Neural cell (in vitro differentiated cells): ENCODE data around the gene NRCAM.

Experiments
- EP300 ChIP-seq: fragments of 450-650 bp; conservative IDR thresholded peaks from 2 replicates; pipeline ENCODE4 v1.6.1; 2014; ENCODE audit warnings: antibody characterized with exemption, mild to moderate bottlenecking, moderate library complexity; ENCODE audit not compliant: poor library complexity, severe bottlenecking
- POLR2AphosphoS5 ChIP-seq: IDR thresholded peaks from 2 replicates; pipeline ENCODE4 v1.6.1; 2012
- SMC3 ChIP-seq: fragments of 450-650 bp; conservative IDR thresholded peaks from 2 replicates; pipeline ENCODE4 v1.6.1; 2014; ENCODE audit warnings: antibody characterized with exemption, mild to moderate bottlenecking, moderate library complexity; ENCODE audit not compliant: poor library complexity
- TF ChIP-seq, protein P1 (sequence below): fragments of 450-650 bp; IDR thresholded peaks from 2 replicates; pipeline ENCODE4 v1.5.1; 2014; ENCODE audit warnings: antibody characterized with exemption, mild to moderate bottlenecking, moderate library complexity; ENCODE audit not compliant: poor library complexity, severe bottlenecking

DNA sequence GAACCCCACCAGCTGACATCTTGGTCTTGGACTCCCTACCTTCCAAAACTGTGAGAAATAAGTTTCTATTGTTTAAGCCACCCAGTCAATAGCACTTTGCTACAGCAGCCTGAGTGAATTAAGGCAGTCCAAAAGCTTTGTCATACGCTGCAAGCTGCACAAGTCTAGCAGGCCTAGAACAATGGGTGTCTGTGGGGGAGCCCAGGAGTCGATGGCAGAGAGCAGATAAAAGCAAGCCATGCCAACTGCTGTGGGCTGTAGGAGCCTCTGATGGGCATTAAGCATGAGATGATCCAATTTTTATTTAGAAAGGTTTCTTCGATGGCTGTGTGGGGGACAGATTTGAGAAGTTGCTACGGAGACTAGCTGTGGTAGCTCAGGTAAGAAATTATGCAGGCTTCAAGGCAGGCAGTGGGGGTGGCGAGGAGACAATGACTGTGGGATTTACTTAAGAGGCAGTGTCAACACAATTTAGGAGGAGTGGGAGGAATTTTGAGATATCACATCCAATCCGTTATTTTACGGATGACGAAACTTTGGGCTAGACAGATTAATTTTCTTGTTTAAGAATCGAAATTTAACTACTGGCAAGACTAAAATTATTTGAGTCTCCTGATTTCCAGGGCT lies 110.4 kb downstream of the NRCAM start:
- TF ChIP-seq, protein P1, sequence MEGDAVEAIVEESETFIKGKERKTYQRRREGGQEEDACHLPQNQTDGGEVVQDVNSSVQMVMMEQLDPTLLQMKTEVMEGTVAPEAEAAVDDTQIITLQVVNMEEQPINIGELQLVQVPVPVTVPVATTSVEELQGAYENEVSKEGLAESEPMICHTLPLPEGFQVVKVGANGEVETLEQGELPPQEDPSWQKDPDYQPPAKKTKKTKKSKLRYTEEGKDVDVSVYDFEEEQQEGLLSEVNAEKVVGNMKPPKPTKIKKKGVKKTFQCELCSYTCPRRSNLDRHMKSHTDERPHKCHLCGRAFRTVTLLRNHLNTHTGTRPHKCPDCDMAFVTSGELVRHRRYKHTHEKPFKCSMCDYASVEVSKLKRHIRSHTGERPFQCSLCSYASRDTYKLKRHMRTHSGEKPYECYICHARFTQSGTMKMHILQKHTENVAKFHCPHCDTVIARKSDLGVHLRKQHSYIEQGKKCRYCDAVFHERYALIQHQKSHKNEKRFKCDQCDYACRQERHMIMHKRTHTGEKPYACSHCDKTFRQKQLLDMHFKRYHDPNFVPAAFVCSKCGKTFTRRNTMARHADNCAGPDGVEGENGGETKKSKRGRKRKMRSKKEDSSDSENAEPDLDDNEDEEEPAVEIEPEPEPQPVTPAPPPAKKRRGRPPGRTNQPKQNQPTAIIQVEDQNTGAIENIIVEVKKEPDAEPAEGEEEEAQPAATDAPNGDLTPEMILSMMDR, result no peak
- no peak for TF ChIP-seq SMC3
- no peak for TF ChIP-seq POLR2AphosphoS5
- no peak for TF ChIP-seq EP300
